Epithelial cell of umbilical artery (primary cell): ENCODE measurements around the gene TFEB. TPM values are rescaled to one million over a fixed set of nuclear protein-coding genes. Genes with fewer than 3 reads are reported as not detected.

ENCODE experiments used
- total RNA-seq: library from RNA; depleted of rRNA; stranded (reverse); fragments of >200 nt; gene quantifications from 2 replicates; pipeline ENCODE4 v1.2.3, GENCODE V29; 2014

Gene TFEB
- 2.3 and 4.0 TPM in 2 replicates for total RNA-seq

GRCh38 chr6:41735427-41736185, at the start of gene TFEB:
Gene TFEB (minus strand): TSS chr6:41735608. CDS start chr6:41691213, 44,395 bp downstream.

GRCh38 chr6:41780551-41781365, 45.4 kb upstream of the TFEB start, which contains the start of gene PRICKLE4:
Gene PRICKLE4 (plus strand): TSS chr6:41780782. CDS start chr6:41783474, 2,692 bp downstream.

GRCh38 chr6:41779788-41780550, 44.6 kb upstream of the TFEB start, which contains the start of gene FRS3:
Gene FRS3 (minus strand): TSS chr6:41779900. CDS start chr6:41776987, 2,913 bp downstream.

GRCh38 chr6:41747256-41748101, 12.1 kb upstream of the TFEB start, which contains the start of gene PGC:
Gene PGC (minus strand): TSS chr6:41747397. CDS start chr6:41747334, 63 bp downstream.

GRCh38 chr6:41638002-41638934, 97.1 kb downstream of the TFEB start, which contains the start of gene MDFI:
Gene MDFI (plus strand): TSS chr6:41638468. CDS start chr6:41638750, 282 bp downstream.

Other genes with a start within 250 kb of the TFEB start
- 1.9 and 2.9 TPM in 2 replicates for gene FOXP4, start 189.2 kb downstream of the TFEB start, total RNA-seq
- 42.7 and 56.5 TPM in 2 replicates for gene MDFI, start 97.1 kb downstream of the TFEB start, total RNA-seq
- not detected in 2 replicates for gene PGC, start 11.8 kb upstream of the TFEB start, total RNA-seq
- gene FRS3, start 44.3 kb upstream of the TFEB start, total RNA-seq: 0.32 and 1.1 TPM in 2 replicates
- gene PRICKLE4, start 45.2 kb upstream of the TFEB start, total RNA-seq: 0.97 and 1.5 TPM in 2 replicates
- 145 and 163 TPM in 2 replicates for gene TOMM6, start 52.1 kb upstream of the TFEB start, total RNA-seq
- 0.97 and 2.7 TPM in 2 replicates for gene USP49, start 159.8 kb upstream of the TFEB start, total RNA-seq
- gene MED20, start 185.5 kb upstream of the TFEB start, total RNA-seq: 34.1 and 54.7 TPM in 2 replicates
- 25.5 and 30.5 TPM in 2 replicates for gene BYSL, start 185.9 kb upstream of the TFEB start, total RNA-seq
- 34.8 and 55.0 TPM in 2 replicates for gene CCND3, start 206.2 kb upstream of the TFEB start, total RNA-seq